ENCODE measurements around the gene VIP. TPM values are rescaled to one million over a fixed set of nuclear protein-coding genes. Genes with fewer than 3 reads are reported as not detected.

Gene VIP
- total RNA-seq, 1 donor from 2014 or later, result 0.48 TPM

- no peak for DNase-seq (ENCODE audit: low spot score)
Measured at GRCh38 chr6:152776833-152777232, 26.2 kb downstream of the VIP start.

- no peak for DNase-seq (ENCODE audit: low spot score)
Measured at GRCh38 chr6:152783217-152783878, 32.8 kb downstream of the VIP start.

GRCh38 chr6:152794696-152795095 is 44.1 kb downstream of the VIP start:
- DNase-seq (ENCODE audit: low spot score), result no peak

- no peak for DNase-seq (ENCODE audit: low spot score)
Measured at GRCh38 chr6:152804150-152804549, 53.6 kb downstream of the VIP start.

Other genes starting within 250 kb of the VIP start
- 84.2 TPM for gene SYNE1, start 113.4 kb upstream of the VIP start, total RNA-seq
- gene MYCT1, start 52.9 kb upstream of the VIP start, total RNA-seq, result 19.7 TPM
- 3.4 TPM for gene FBXO5, start 232.2 kb downstream of the VIP start, total RNA-seq

All from mesenteric fat pad (tissue), 1 donor.